Endothelial cell (in vitro differentiated cells): Measurements from ENCODE around the gene ADAP1. TPM values are rescaled to one million over a fixed set of nuclear protein-coding genes. Genes with fewer than 3 reads are reported as not detected.

ENCODE experiments used
- DNase-seq: peaks from one replicate; pipeline ENCODE4 v3.0.0; 2021; ENCODE audit warnings: low spot score
- H3K27ac Mint-ChIP-seq: one replicate; pipeline ENCODE4 v1.8.0; 2021; ENCODE audit warnings: mixed read lengths, inconsistent platforms; ENCODE audit not compliant: unreplicated experiment
- H3K27me3 Mint-ChIP-seq: one replicate; pipeline ENCODE4 v1.8.0; 2021; ENCODE audit warnings: mild to moderate bottlenecking, moderate library complexity, mixed read lengths, inconsistent platforms; ENCODE audit not compliant: unreplicated experiment
- H3K36me3 Mint-ChIP-seq: one replicate; pipeline ENCODE4 v1.8.0; 2021; ENCODE audit warnings: mild to moderate bottlenecking, low read depth, mixed read lengths, inconsistent platforms; ENCODE audit not compliant: unreplicated experiment
- H3K4me1 Mint-ChIP-seq: one replicate; pipeline ENCODE4 v1.8.0; 2021; ENCODE audit warnings: mild to moderate bottlenecking, mixed read lengths, inconsistent platforms; ENCODE audit not compliant: unreplicated experiment
- H3K4me3 Mint-ChIP-seq: one replicate; pipeline ENCODE4 v1.8.0; 2021; ENCODE audit warnings: mild to moderate bottlenecking, mixed read lengths, inconsistent platforms; ENCODE audit not compliant: unreplicated experiment
- H3K9me3 Mint-ChIP-seq: one replicate; pipeline ENCODE4 v1.8.0; 2021; ENCODE audit warnings: mixed read lengths, inconsistent platforms; ENCODE audit not compliant: unreplicated experiment
- total RNA-seq: library from RNA; stranded (reverse); fragmentation: NEBNext Ultra II Directional; extraction: Animal tissue kit (Norgen Biotek cat#: 25700); gene quantifications from one replicate; pipeline ENCODE4 v1.2.1, GENCODE V29; 2021; ENCODE audit not compliant: unreplicated experiment
- TF ChIP-seq, protein P1 (sequence below): fragments of 200-600 bp; sonication (generic); IDR thresholded peaks from one replicate; pipeline ENCODE4 v1.5.0; 2021; ENCODE audit warnings: antibody characterized with exemption; ENCODE audit not compliant: unreplicated experiment

The ADAP1 gene
- total RNA-seq, 1 donor from 2014 or later: 1.7 TPM

DNA sequence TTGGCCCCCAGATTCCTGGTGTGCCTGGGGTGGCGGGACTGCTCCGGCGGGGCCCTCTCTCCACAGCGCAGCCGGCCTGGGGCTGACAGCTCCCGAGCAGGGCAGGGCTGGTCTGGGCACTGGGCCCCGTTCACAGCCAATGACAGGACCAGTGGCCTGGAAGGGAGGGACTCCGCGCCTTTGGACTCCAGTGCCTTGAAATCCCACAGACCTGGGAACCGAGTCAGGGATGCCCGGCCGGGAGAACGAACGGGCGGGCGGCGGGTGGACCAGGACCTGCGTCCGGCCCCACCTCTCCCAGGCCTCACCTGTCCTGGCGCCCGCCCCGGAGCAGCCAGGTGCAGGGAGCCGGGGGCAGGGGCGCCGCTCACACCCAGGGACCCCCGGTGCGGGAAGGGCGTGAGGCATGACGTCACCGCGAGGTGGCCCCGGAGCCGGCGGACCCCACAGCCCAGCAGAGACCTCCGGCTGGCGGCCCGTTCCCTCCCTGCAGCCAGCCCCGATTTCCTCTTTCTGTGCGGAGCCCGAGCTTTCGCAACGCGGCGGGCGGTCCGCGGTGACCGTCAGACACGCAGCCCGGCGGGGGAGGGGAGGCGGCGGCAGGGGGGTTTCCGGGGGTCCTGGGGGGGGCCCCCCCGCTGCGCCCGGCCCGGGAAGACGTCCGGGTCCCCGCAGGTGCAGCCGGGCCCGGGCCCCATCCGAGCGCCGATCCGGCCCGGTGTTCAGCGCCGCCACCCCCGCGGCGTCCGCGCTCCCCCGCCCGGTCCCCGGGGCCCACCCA is 743 bp downstream of the ADAP1 start:
- H3K27ac Mint-ChIP-seq: no peak overlapping the region
- TF ChIP-seq, protein P1, sequence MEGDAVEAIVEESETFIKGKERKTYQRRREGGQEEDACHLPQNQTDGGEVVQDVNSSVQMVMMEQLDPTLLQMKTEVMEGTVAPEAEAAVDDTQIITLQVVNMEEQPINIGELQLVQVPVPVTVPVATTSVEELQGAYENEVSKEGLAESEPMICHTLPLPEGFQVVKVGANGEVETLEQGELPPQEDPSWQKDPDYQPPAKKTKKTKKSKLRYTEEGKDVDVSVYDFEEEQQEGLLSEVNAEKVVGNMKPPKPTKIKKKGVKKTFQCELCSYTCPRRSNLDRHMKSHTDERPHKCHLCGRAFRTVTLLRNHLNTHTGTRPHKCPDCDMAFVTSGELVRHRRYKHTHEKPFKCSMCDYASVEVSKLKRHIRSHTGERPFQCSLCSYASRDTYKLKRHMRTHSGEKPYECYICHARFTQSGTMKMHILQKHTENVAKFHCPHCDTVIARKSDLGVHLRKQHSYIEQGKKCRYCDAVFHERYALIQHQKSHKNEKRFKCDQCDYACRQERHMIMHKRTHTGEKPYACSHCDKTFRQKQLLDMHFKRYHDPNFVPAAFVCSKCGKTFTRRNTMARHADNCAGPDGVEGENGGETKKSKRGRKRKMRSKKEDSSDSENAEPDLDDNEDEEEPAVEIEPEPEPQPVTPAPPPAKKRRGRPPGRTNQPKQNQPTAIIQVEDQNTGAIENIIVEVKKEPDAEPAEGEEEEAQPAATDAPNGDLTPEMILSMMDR: no peak
- no peaks in the 10 kb centered on the region for H3K4me1 Mint-ChIP-seq
- H3K4me3 Mint-ChIP-seq: no peak overlapping the region
- no peaks in the 10 kb centered on the region for H3K36me3 Mint-ChIP-seq
- no peak for DNase-seq
- H3K27me3 Mint-ChIP-seq: peaks cover 11% of the 10 kb centered on the region
- no peaks in the 10 kb centered on the region for H3K9me3 Mint-ChIP-seq

DNA sequence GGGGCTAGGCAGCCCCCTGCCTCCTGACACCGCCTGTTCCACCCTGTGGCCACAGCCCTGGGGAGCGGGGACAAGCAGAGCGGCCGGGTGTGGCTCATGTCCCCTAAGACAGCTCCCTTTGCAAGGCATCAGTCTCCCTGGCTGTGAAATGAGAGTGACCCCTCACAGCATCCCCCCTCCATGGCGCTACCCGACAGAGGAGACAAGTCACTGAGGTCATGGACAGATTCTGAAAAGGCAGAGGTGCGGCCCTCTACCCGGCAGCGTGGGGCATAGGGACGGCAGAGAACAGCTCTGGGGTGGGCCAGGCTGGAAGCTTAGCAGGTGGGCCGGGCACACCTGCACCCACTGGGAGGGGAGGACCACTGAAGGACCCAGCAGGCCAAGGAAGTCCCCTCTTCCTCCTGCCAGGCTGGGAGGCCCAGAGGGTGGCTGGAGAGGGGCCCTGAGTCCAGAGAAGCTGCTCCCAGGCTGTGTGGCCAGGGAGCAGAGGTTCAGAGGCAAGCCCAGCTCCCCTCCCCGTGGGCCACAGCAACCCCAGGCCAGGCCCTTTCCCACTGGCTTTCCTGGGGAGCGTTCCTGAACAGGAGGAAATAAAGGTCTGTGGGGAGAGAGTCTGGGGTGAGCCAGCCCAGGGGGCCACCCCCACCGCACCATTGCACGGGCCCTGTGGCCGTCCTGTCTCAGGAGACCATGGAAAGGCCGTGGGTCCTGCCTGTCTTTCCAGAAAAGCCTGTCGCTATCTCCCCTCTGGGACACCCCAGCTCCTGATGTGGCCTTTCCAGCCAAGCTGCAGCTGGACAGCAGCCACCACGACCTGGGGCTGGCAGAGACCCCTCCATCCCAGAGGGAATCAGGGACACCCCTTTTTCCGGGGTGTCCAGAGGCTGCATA is 1.7 kb downstream of the ADAP1 start:
- no peak for DNase-seq
- Mint-ChIP-seq H3K9me3 (no peaks in the 10 kb centered on the region), H3K4me3 (no peak overlapping the region), H3K27me3 (peaks cover 13% of the 10 kb centered on the region), H3K4me1 (no peaks in the 10 kb centered on the region), H3K36me3 (no peaks in the 10 kb centered on the region), H3K27ac (no peak overlapping the region)
- TF ChIP-seq, protein P1: no peak

DNA sequence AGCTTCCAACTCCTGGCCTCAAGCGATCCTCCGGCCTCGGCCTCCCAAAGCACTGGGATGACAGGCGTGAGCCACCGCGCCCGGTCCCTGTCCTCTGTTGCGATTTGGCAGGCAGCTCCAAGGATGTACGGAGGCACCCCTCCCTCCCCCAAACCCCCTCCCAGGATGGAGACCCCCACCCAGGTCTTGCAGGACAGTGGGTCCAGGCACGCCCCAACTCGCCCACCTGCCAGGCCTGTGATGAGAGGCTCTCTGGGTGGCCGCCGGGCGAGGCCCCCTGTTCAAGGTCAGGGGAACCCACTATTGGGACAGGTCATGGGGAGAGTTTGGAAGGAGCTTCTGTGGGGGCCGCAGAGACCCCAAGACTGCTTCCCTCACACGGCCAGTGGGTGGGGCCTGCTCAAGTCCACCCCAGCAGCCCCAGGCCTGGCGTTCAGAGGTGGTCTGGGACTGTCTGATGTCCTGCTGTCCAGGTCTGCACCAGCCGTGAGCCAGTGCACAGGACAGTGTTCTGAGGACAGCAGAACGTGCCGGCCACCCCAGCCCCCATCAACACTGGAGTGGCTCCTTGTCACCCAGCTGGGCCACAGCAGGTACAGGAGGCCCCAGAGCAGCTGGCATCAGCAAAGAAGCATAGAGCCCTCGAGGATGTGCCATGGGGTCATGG is 2.5 kb downstream of the ADAP1 start:
- Mint-ChIP-seq H3K4me1 (no peaks in the 10 kb centered on the region), H3K27me3 (peaks cover 14% of the 10 kb centered on the region), H3K36me3 (no peaks in the 10 kb centered on the region), H3K9me3 (no peaks in the 10 kb centered on the region), H3K4me3 (no peak overlapping the region), H3K27ac (no peak overlapping the region)
- TF ChIP-seq, protein P1: no peak
- no peak for DNase-seq

DNA sequence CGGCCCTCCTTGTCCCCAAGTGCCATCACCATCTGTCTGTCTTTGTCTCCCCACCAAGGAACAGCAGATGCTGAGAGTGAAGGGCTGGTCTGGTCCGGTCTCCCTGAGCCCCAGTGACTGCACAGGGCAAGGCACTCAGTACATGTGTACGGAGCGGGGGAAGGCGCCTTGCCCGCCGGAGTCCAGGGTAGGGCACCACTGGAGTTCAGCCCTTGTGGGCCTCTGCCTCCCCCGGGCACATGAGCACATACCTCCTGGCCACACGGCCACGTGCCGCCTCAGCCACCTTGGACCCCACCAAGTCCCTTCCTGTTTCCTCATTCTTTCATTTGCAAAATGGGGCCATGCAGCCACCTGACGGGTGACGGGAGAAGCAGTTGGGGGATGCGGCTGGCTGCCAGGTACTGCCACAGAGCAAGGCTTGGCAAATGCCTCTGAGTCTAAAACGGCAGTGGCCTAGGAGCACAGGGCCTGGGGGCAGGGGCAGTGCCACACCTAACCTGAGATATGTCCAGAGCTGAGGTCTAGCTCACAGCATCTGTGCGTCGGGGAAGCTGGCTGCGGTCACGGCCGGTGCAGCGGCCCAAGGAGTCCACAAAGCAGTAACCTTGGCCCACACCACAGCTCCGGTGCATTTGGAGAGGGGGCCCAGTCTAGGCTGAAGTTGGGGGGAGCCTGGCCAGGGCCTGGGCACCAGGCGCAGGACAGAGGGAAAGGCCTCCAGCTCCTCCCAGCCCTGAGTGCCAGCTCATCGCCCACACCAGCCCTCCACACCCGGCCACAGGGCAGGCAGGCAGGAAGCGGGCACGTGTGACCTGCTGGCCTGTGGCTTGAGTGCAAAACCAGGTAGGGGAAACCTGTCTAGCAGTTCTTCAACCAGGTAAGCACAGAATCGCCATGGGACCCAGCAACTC is 5.2 kb downstream of the ADAP1 start:
- TF ChIP-seq, protein P1: no peak
- Mint-ChIP-seq H3K27me3 (peaks cover 3% of the 10 kb centered on the region), H3K4me1 (no peaks in the 10 kb centered on the region), H3K27ac (no peak overlapping the region), H3K4me3 (no peak overlapping the region), H3K36me3 (no peaks in the 10 kb centered on the region), H3K9me3 (no peaks in the 10 kb centered on the region)
- DNase-seq: no peak
